GM21390 (cell line): Measurements from ENCODE around the gene IRF2.

Experiments used
- ATAC-seq: cut with Tn5 transposase; IDR thresholded peaks from one replicate; pipeline ENCODE4 v1.9.1; 2021; ENCODE audit not compliant: unreplicated experiment

The IRF2 gene

DNA sequence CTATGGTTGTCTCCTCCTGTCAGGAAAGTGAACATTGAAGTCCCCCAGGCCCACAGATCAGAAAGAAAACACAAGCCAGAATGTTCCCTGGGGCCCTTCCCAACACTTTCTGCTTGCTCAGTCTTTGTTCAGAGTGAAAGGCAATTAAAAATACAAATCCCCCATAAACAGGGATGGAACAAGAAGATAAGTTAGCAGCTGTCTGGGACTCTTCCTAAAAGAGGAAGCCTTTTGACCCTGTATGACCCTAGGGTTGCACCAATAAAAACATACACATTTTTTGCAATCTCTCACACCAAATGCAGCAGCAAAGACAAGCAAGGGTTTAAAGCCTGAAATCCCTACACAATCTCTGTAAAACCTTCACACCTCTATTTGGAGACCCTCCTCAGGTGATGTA is 22.6 kb downstream of the IRF2 start:
- no peak for ATAC-seq

DNA sequence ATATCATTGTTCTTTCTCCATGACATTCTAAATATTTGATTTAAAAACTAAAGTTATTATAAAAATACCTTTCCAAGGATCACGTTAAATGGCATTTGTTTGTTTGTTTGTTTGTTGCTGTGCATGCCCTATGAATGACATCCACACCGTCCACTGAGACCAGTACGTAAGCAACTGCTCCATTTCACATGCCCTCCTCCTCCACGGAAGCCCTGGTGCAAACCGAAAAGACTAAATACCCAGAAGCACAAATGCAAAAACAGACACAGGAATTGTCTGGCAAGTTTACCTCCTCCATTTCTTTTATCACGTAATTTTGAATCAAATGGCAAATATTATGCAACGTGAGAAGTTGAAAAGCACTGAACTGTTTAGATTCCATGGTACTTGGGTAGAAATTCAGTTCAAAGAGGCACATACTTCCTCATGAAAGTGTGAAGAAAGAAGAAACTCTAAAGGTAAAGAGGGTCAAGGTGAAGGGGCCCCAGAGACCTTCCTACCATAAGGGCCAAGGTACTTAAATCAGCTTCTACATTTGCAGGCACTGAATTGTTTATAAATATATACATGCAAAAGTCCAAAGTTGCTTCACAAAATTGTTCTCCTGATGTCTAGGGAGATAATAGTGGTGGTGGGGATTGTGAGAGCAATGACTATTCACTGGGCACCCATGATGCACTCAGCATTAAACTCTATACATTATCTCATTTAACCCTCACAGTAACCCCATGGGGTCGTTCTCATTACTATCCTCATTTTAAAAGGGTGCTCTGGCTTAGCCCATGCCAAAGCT is 23.4 kb downstream of the IRF2 start:
- ATAC-seq, result no peak

DNA sequence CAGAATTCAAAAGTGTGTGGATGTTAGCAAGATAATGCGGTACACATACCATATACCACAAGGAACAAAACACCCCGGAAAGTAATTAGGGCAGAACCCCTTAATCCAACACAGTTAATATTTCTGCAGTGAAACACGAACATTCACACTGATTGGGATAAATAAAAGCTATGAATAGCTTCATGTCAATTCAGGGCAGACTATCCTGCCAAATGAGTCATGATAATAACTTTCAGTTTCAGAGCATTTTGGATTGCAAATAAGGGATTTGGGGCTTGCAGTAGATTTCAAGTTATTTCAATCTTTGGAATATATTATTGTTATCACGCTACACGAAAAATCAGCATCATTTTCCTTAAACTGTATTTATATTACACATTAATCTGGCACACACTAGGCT is 24.3 kb downstream of the IRF2 start:
- no peak for ATAC-seq

DNA sequence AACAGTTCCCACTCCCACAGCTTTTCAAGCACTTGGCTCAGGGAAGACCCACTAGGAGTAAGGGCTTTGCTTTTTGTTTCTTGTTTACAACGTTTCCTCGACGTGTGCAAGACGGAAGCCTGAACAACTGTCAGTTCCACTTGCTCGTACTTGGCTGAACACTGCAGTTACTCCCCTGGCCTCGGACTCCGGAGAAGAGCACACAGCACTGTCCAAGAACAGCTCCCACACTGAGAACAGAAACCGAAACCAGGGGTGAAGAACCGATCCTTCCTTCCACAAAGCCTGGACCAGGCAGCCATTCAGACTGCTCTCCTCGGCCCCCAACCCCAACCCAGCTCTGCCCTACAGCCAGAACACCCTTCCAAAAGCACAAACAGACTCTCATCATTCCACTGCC is 25.5 kb downstream of the IRF2 start:
- no peak for ATAC-seq

DNA sequence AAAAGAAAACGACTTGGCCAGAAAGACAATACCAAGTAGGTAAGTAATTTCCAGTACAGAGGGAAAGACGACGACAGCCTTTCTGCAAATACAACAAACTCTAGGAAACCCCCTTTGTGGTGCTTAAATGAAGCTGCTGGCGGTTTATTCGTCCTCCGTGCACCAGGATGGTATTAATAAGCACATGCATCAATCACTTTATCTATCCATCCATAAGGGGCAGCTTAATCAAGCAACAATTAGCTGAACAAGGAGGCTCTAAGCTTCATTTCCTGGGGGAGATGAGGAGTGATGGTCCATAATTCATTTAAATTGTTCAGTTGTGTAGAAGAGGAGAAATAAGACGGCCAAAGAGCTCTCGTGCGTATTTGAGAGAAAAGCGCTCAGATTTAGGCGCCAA is 26.2 kb downstream of the IRF2 start:
- no peak for ATAC-seq

DNA sequence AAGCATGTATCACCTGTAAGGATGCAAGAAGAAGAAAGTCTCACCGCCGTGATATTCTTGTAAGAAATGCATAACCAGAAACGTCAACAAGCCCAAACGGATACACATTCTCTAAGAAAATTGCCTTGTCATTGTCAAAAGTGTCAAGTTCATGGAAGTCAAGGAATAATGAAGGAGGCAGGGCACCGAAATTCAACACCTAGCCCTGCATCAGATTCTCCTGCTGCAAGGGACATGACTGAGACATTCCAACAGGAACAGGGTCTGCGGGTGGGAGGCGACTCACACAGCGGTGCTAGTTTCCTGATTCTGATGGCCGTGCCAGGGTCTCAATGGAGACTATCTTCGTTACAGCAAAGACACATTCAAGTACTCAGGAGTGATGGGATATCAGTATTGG is 26.7 kb downstream of the IRF2 start:
- no peak for ATAC-seq

DNA sequence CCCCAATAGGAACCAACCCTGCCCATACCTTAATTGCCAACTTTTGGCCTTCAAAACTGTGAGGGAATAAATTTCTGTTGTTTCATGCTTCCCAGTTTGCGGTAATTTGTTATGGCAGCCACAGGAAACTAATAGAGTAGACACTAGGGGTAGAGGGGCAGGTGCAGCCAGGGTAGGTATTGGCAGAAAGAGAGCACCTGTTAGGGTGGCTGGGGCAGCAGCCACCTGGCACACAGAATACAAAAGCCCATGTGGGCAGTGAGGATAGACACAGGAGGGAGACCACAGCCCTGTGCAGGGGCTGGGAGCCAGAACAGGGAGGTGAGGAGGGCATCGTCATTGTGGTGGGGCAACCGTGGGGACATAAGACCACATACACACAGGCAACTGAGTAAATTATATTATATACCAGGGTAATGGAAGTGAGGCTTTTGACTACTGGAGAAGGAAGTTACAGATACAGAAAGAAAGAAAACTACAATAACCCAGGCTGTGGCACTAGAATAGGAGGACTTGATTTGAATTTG is 28.2 kb downstream of the IRF2 start:
- ATAC-seq, result no peak

DNA sequence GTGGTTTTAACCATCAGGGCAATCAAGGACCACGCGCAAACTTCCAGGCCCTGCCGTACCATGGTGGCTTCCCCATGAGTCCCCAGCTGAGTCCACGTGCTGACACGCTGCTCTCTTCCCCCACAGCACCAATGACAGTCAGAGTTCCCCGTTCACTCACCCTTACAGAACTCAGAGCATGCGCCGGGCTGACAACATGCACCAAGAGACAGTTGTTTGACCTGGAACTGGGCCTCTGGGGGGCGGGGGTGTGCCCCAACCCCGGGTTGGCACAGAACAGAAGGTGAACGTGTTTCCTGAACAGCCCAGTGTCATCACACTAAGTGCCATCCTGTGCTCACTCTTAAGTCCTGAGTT is 29.4 kb downstream of the IRF2 start:
- no peak for ATAC-seq

DNA sequence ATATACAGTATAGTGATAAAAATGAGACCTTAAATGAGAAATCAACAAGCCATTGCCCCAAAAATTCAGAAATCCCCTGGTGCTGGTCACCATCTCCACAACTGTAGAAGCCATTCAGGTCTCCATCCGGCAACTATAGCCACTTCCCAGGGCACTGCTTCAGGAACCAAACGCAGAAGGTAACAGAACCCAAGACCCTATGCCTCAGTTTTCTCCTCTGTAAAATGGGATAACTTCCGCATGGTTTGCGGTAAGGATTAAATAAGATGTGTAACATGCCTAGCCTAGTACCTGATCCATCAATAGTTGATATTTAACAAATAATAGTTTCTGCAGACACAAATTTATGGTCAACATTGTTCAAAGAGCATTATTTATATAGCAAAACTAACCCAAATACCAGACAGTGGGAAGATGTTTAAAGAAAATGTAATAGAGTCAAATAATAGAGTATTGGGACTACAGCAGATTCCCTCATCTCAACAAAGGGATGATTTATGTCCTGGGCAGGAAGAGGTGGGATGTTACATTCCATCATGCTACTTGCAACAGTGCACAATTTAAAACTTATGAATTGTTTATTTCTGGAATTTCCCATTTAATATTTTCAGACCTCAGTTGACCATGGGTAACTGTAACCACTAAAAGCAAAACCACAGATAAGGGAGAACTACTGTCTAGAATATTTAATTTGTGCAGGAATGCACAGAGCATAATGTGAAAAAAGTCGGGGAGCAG is 30.0 kb downstream of the IRF2 start:
- no peak for ATAC-seq

DNA sequence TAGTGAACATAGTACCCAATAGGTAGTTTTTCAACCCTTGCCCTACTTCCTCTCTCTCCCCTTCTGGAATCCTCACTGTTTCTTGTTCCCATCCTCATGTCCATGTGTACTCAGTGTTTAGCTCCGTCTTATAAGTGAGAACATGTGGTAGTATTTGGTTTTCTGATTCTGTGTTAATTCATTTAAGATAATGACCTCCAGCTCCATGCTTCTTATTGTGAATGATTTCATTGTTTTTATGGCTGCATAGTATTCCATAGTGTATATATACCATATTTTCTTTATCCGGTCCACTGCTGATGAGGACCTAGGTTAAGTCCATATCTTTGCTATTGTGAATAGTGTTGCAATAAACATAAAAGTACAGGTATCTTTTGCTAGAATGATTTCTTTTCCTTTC is 31.0 kb downstream of the IRF2 start:
- ATAC-seq, result no peak

DNA sequence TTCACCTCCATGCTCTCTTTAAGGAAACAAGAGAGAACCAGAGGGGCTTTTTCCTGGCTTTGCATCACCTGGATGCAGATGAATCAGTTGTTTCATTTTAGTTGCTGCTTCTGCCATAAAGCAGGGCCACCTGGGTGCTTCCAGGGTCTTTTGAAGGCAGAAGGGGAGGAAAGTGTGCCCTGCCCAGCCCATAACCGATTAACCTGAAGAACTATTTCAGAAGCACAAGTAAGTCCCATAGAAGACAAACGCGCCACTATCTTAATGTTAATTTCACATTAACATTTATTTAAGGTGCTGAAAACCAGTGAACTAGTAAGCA is 32.1 kb downstream of the IRF2 start:
- no peak for ATAC-seq

DNA sequence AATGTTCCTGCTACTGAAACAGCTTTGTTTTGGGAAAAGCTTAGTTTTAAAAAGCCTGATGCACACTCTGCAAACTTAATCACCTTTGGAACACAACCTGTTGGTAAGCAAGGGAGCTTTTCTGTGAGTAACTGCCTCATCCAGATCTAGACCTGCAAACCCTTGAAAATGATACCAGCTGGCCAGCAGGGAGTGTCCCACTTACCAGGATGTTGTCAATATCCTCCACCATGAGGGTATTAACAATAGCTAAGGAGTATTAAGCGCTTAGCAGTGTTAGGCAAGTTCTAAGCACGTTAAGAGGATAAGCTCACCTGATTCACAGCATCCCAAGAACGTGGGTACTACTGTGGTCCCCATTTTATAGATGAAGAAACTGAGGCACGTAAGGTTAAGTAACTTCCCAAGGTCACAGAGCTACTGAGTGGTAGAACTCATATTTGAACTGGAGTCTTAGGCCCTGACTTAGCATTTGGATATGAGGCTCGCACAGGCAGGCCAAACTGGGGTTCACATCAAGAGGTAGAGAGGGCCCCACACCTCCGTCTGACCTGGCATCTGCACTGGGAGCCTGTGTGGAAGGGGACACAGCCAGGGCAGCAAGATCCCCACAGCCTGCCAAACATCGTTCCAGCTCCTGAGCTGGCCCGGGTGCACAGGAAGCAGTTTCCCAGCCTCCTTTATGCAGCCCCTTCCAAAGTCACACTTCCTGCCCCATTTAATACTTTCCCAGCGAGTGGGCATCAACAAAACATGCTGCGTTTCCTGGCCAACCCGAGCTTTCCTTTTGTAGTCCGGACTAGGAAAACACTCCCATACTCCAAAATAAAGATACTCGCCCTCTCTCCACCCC is 32.7 kb downstream of the IRF2 start:
- no peak for ATAC-seq

DNA sequence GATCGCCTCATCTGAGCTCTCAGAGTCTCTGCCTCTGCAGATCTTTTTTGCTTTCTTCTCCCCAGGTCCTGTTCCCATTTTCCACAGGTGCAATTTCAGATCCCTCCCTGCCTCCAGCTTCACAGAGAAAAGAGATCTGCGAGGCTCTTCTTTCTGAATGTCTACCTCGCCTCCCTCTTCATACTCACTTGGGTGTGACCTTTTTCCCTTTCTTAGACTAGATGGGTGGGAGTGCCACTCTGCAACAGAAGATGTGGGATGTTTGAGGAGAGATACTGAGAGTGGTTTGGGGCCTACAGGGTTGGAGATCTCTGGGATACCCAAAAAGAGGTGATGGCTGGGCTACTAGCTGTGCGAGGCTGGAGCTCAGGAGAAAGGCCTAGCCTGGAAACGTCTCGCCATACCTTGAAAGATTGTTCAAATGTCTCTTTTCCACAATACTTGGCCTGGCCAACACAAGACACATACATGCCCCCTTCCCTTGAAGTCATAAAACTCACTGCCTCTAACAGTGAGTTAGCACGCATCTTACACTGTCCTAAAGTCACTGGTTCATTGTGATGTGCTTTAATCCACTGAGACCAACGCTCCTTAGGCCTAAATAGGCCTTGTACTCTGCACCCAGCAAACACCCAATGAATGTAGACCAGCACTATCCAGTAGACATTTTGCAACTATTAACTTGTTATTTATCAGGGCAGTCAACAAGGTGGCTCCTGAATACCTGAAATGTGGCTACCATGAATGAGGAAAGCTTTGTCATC is 33.6 kb downstream of the IRF2 start:
- ATAC-seq, result no peak

DNA sequence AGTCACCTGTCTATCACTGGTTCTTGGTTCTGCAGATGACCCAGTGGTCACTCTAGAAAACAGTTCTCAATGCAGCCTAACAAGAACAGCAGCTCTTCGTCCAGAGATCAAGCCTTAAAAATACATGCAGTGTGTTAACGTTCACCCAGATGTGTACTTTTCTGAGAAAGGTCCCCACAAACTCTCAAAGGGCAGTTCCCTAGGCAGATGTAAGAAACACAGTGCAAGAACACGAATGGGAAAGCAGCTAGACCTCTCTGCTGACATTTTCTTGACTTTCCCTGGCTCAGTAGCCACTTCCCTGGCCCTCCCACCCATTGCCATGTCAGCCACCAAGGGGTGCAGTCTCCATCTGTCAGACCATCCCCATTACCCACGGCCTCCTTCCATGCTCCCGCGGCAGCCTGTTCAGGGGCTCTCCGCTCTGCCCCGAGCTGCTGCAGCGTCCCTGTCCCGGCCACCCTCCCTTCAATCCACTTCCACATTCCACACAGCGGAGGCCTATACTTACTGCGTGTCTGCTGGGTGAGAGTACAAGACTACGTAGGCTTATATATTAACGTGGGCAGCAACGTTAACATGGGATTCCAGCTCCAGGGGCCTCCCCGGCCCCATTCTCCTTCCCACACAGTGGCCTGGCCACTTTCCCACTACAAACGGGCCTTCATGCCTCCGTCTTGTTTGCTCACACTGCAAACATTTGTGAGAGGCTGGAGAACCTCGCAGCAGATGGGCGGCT is 34.3 kb downstream of the IRF2 start:
- ATAC-seq, result no peak

DNA sequence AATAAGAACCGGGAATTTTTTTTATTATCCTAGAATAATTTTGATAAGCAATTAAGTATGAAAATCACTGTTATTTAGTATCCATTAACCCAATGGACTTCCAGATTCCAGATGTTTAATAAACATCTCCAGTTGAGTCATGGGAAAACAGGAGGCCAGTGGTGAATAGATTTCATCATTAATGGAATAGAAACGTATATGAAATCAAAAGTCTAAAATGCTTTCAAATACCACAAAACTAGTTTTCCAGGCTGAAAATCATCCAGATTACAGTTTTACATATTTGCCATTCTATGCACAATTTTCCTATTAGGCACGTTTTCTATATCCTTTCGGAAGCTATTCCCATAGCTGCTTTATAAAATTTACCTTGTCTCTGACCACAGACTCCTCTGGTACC is 35.0 kb downstream of the IRF2 start:
- no peak for ATAC-seq

DNA sequence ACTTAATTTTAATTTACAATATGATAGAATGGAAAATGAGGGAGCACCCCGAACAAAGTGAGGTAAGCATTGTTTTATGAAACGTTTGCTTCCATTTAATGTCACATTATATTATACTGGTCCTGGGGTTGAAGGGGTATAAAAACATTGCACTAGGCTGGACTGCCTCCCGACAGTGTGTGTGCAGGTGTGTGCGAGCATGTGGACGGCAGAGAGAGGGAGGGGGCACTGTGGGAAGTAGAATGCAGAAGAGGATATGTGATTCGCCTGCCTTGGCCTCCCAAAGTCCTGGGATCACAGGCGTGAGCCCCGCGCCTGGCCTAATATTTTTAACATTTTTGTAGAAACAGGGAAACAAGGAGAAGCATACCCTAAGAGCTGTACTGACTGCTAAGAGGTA is 36.0 kb downstream of the IRF2 start:
- no peak for ATAC-seq

DNA sequence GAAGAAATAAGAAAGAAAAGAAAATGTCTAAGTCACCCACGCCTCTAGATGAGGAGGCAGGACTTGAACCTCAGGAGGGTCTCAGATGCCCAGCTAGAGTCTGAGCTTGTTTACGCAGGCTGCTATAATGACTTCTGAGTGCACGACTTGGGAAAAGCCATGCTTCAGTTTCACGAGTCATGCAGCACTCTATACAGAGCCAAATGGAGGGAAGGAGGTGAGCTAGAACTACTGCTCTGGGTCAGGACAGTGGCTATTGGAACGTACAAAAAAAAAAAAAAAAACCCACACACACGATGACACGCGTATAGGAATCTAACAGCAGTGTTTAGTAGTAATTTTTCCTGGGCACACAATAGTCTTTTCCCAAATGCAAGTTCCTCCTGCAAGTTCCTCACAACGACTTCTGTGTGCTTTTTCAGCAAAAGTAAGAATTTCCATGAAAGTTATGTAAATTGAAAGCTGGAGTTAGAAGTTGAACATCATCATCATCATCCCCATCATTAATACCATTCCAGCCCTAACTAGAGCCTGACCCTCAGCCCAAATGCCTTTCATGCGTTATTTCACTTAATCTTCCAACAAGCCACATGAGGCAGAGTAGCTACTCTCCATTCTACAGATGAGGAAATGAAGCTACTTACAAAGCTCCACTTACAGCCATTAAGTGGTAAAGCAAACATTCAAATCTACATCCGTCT is 36.6 kb downstream of the IRF2 start:
- ATAC-seq, result no peak

DNA sequence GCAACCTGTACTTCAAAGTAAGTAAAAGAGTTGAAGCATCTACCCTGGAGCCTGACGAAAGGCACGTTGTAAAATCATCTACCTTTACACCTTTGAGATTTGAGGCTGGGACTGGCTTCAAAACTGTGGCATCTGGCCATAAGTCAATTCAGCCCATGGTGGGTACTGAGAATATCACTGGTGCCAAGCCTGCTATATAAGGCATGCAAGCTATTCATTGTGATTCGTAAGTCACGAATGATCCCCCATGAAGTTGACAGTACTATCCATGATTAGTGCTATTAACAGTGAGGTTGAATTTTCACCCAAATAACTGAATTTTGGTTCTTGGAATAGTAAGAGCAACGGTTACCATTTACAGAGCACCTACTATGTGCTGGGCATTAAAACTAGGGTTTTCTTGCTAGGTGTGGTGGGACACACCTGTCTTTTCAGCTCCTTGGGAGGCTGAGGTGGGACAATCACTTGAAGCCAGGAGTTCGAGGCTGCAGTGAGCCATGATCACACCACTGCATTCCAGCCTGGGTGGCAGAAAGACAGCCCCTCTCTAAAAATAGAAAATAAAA is 39.8 kb downstream of the IRF2 start:
- ATAC-seq, result no peak

DNA sequence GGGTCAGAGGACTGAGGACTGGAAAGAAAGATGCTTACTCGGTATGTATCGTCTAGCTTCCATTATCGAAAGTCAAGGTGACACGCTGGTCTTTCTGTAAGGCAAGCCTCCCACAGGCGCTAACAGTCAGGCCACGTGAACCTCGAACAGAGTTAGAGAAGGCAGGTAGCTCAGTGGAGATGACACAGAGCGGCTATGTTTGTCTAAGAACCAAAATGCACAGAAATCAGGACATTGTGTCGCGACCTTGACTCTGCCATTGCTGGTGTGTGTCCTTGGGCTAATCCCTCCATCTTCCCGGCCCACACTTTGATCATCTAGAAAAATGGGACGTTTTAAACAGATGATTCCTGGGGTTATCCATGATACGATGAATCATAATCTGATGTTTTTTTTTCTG is 40.3 kb downstream of the IRF2 start:
- no peak for ATAC-seq
